Spleen (tissue), 11 donors: ENCODE results near the gene GALNT5. TPM values are rescaled to one million over a fixed set of nuclear protein-coding genes. Genes with fewer than 3 reads are reported as not detected.
A peak's percentile ranks its signal among the peaks of the same experiment; 100 is the strongest.

Experiments
- DNase-seq: peaks from one replicate; pipeline ENCODE4 v3.0.0-alpha.2; 2020
- H3K27ac ChIP-seq, 8 donors: fragments of 200-600 bp; sonication (generic) in 7 of 8; 1 replicate in 4 of 8; 2 replicates in 4 of 8; pipeline versions ENCODE4 v1.5.0 to v1.8.0; 2016 to 2021; ENCODE audit warnings: inconsistent platforms in 4 of 8, mild to moderate bottlenecking in 4 of 8, moderate library complexity in 1 of 8
- H3K27me3 ChIP-seq, 7 donors: fragments of 200-600 bp; sonication (generic) in 6 of 7; replicated peaks in 1 of 7; 1 replicate in 4 of 7; 2 replicates in 3 of 7; pipeline versions ENCODE4 v1.5.0 to v1.8.0; 2016 to 2021; ENCODE audit warnings: inconsistent platforms in 3 of 7, mild to moderate bottlenecking in 1 of 7
- H3K36me3 ChIP-seq, 6 donors: fragments of 200-600 bp; sonication (generic) in 5 of 6; 1 replicate in 4 of 6; 2 replicates in 2 of 6; pipeline versions ENCODE4 v1.5.0 to v1.8.0; 2016 to 2021; ENCODE audit warnings: inconsistent platforms in 2 of 6
- H3K4me1 ChIP-seq, 6 donors: fragments of 200-600 bp; sonication (generic) in 5 of 6; 1 replicate in 3 of 6; 2 replicates in 3 of 6; pipeline versions ENCODE4 v1.5.0 to v1.8.0; 2016 to 2021; ENCODE audit warnings: inconsistent platforms in 3 of 6
- H3K4me3 ChIP-seq, 8 donors: fragments of 200-600 bp; sonication (generic) in 7 of 8; 1 replicate in 4 of 8; 2 replicates in 4 of 8; pipeline versions ENCODE4 v1.5.0 to v1.8.0; 2016 to 2021; ENCODE audit warnings: inconsistent platforms in 4 of 8, mild to moderate bottlenecking in 4 of 8, moderate library complexity in 2 of 8
- H3K9me3 ChIP-seq, 8 donors: fragments of 200-600 bp; sonication (generic) in 7 of 8; 1 replicate in 4 of 8; 2 replicates in 4 of 8; pipeline versions ENCODE4 v1.5.0 to v1.8.0; 2016 to 2021; ENCODE audit warnings: inconsistent platforms in 4 of 8
- POLR2A ChIP-seq, 3 donors: fragments of 450-650 bp; IDR thresholded peaks; one replicate each; pipeline ENCODE4 v1.5.1; 2017; ENCODE audit warnings: antibody characterized with exemption in 3 of 3, mild to moderate bottlenecking in 1 of 3
- POLR2AphosphoS5 ChIP-seq, 3 donors: sonication (generic); formaldehyde crosslinking; IDR thresholded peaks; one replicate each; pipeline ENCODE4 v1.5.1; 2017; ENCODE audit warnings: antibody characterized with exemption in 3 of 3
- WGBS, 5 donors: extraction: QIAGEN DNeasy Blood & Tissue Kit in 3 of 5; methylation state at CpG; one replicate each; pipeline versions ENCODE4 v1.1.5 to v1.1.7; 2013 to 2018; 5-methylcytosine and 5-hydroxymethylcytosine counted together
- intact Hi-C: fragments of 100-400 bp; cut with DNase I; formaldehyde crosslinking; loops from one replicate; pipeline ENCODE4 v1.15.0; 2023; ENCODE audit warnings: low total_unique reads
- polyA plus RNA-seq, 3 donors: library from polyadenylated mRNA; stranded (reverse); fragments of 200-250 nt; gene quantifications; one replicate each; pipeline ENCODE4 v1.2.1, GENCODE V29; 2013
- total RNA-seq, 7 donors: library from RNA; depleted of rRNA in 3 of 7; stranded (reverse); fragments of >200 nt in 3 of 7; fragmentation: NEBNext Ultra II Directional in 4 of 7; extraction: Animal tissue kit (Norgen Biotek cat#: 25700) in 4 of 7; gene quantifications; one replicate each; pipeline versions ENCODE4 v1.1.0 to v1.2.1, GENCODE V29; 2016 to 2021
- TF ChIP-seq, protein P1 (sequence below), 11 experiments: fragments of 200-600 bp in 7 of 11; fragments of 450-650 bp in 4 of 11; sonication (generic) in 4 of 11; IDR thresholded peaks in 8 of 11; conservative IDR thresholded peaks in 3 of 11; 1 replicate in 7 of 11; 2 replicates in 4 of 11; pipeline versions ENCODE4 v1.4.0 to v1.8.0; 2016 to 2021; ENCODE audit warnings: antibody characterized with exemption in 11 of 11, inconsistent platforms in 4 of 11, mild to moderate bottlenecking in 1 of 11
- donor health status: healthy with polysubstance abuse.
- donor health status: DM: no; HTN: no; CAD: no; lungs with moderate emphysema.
- donor health status: DM: no; HTN: no; CAD: no.
- donor health status: Bipolar disorder and iron deficiency.
- donor health status: healthy.
- donor health status: DM: no; HTN: no; CAD: no.
- donor health status: DM: yes; HTN: yes; CAD: no.

GALNT5 gene
- total and polyA plus RNA-seq, 10 donors = 0.03 to 0.70 (median 0.11) TPM; not detected in 5

DNA sequence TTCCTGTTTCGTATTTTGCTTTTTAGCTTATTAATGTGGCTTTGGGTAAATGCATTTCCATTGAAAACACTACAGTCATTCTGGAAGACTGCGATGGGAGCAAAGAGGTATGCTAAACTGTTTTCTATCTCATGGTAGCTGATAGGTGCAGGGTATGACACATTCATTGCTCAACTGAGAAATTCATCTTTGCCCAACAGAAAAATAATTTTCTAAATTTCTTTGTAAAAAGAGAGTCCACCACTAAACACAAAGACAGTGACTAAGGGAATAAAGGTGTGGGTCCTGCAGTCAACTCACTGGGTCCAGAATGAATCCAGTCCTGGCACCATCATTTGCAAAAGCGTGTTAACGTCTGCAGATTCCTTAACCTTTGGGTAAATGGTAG is 48.2 kb downstream of the GALNT5 start:
- no peak for TF ChIP-seq POLR2AphosphoS5 (IDR thresholded peaks at IDR 0.05)
- TF ChIP-seq, protein P1, sequence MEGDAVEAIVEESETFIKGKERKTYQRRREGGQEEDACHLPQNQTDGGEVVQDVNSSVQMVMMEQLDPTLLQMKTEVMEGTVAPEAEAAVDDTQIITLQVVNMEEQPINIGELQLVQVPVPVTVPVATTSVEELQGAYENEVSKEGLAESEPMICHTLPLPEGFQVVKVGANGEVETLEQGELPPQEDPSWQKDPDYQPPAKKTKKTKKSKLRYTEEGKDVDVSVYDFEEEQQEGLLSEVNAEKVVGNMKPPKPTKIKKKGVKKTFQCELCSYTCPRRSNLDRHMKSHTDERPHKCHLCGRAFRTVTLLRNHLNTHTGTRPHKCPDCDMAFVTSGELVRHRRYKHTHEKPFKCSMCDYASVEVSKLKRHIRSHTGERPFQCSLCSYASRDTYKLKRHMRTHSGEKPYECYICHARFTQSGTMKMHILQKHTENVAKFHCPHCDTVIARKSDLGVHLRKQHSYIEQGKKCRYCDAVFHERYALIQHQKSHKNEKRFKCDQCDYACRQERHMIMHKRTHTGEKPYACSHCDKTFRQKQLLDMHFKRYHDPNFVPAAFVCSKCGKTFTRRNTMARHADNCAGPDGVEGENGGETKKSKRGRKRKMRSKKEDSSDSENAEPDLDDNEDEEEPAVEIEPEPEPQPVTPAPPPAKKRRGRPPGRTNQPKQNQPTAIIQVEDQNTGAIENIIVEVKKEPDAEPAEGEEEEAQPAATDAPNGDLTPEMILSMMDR (IDR thresholded peaks at IDR 0.05 in 8 of 11, conservative IDR thresholded peaks at IDR 0.05 in 3 of 11) = no peak
- TF ChIP-seq POLR2A (IDR thresholded peaks at IDR 0.05) = no peak
- H3K27ac ChIP-seq = no peak overlapping the region
- peaks cover 0 to 11% (median 0%) of the 10 kb centered on the region in 6 donors for H3K4me1 ChIP-seq
- H3K36me3 ChIP-seq = no peaks in the 10 kb centered on the region
- 87 to 94% (median 89%) methylated on average over 4 of the region's 4 CpGs for WGBS, 5 donors
- H3K9me3 ChIP-seq = no peaks in the 10 kb centered on the region
- DNase-seq = no peak
- intact Hi-C loops = loop anchor here (10.0 kb wide), 1 partner anchor 289 kb away; no protein-coding TSS in a partner anchor
- no peak overlapping the region for H3K4me3 ChIP-seq
- peaks cover 0 to 7% (median 0%) of the 10 kb centered on the region in 7 donors for H3K27me3 ChIP-seq

DNA sequence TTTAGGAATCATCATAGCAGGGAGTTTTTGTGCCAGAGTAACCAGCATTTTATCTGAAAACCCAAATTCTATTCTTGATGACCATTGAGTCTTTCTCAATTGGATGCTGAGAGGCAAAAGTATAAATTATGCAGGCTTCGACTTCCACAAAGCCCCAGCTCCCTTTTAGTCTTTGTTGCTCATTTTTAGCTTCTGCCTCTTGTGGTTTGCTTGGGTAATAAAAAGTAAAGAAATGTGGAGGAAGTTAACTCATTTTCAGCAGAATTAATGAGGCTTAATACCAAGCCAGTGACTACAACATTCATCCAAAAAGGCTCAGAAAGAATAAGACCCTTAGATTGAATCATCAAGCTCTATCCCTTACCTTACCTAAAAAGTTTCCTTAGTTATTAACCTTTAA is 49.5 kb downstream of the GALNT5 start:
- no peak for TF ChIP-seq POLR2A (IDR thresholded peaks at IDR 0.05)
- TF ChIP-seq, protein P1 (IDR thresholded peaks at IDR 0.05 in 8 of 11, conservative IDR thresholded peaks at IDR 0.05 in 3 of 11) = peak in 1 of 11 experiments; percentile 10
- no peak for TF ChIP-seq POLR2AphosphoS5 (IDR thresholded peaks at IDR 0.05)
- H3K27me3 ChIP-seq = peaks cover 0 to 7% (median 0%) of the 10 kb centered on the region in 7 donors
- no peaks in the 10 kb centered on the region for H3K9me3 ChIP-seq
- intact Hi-C loops = loop anchor here (10.0 kb wide), 1 partner anchor 288 kb away; no protein-coding TSS in a partner anchor
- no peak overlapping the region for H3K4me3 ChIP-seq
- 21 to 32% (median 26%) methylated on average over 1 of the region's 1 CpG for WGBS, 5 donors
- peaks cover 0 to 11% (median 0%) of the 10 kb centered on the region in 6 donors for H3K4me1 ChIP-seq
- no peaks in the 10 kb centered on the region for H3K36me3 ChIP-seq
- no peak overlapping the region for H3K27ac ChIP-seq
- no peak for DNase-seq

DNA sequence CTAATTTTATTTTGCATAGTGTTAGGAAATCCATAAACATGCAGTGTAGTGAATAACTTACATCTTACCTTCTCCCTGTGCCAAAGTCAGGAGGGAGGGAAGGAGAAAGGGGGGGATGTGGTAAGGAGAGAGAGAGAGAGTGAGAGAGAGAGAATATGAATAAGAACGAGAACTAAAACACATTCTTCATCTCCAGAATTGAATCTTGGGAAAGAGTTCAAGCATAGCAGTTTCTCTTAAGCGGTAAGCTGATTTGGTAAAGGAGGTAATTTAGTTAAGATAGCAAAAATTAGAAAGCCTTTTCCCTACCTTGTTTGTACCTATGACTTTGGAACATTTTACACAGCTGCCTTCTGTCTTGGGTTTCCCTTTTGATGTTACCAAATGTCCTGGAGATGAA is 52.4 kb downstream of the GALNT5 start:
- Histone ChIP-seq H3K27me3 (no peaks in the 10 kb centered on the region), H3K4me1 (peaks cover 0 to 6% (median 0%) of the 10 kb centered on the region in 6 donors), H3K27ac (no peak overlapping the region), H3K36me3 (no peaks in the 10 kb centered on the region), H3K9me3 (no peaks in the 10 kb centered on the region), H3K4me3 (no peak overlapping the region)
- 76 to 86% (median 78%) methylated on average over 2 of the region's 2 CpGs for WGBS, 5 donors
- no peak for DNase-seq
- intact Hi-C loops = loop anchor here (10.0 kb wide), 1 partner anchor 285 kb away; no protein-coding TSS in a partner anchor
- TF ChIP-seq, protein P1 (IDR thresholded peaks at IDR 0.05 in 8 of 11, conservative IDR thresholded peaks at IDR 0.05 in 3 of 11) = no peak
- TF ChIP-seq POLR2A (IDR thresholded peaks at IDR 0.05) = no peak
- no peak for TF ChIP-seq POLR2AphosphoS5 (IDR thresholded peaks at IDR 0.05)

DNA sequence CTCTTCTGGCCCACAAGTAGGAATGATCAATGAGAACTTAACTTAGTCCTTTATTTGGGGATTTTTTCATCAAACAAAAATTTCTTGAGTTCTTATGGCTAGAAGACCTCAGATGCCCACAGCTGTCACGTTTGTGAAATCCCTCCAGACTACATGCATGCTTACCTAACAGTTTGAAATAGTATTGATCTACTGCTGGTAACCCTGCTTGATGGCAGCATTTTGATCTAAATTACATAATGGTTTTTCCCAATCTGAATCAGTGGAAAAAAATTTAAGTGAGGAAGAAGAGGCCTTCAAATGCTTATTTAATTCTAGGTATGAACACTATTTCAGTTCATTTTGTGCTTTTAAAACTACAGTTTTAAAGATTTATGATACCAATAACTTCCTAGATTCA is 54.2 kb downstream of the GALNT5 start:
- Histone ChIP-seq H3K27me3 (no peaks in the 10 kb centered on the region), H3K36me3 (no peaks in the 10 kb centered on the region), H3K27ac (no peak overlapping the region), H3K4me3 (no peak overlapping the region), H3K4me1 (peaks cover 0 to 4% (median 0%) of the 10 kb centered on the region in 6 donors), H3K9me3 (no peaks in the 10 kb centered on the region)
- intact Hi-C loops = no loop called here
- no peak for DNase-seq
- TF ChIP-seq, protein P1 (IDR thresholded peaks at IDR 0.05 in 8 of 11, conservative IDR thresholded peaks at IDR 0.05 in 3 of 11) = no peak
- TF ChIP-seq POLR2A (IDR thresholded peaks at IDR 0.05) (no peak), POLR2AphosphoS5 (IDR thresholded peaks at IDR 0.05) (no peak)
- WGBS, 5 donors = 59 to 82% (median 71%) methylated on average over 1 of the region's 1 CpG
